Head of caudate nucleus (tissue), 42 donors: ENCODE results near the gene EWSR1.
A peak's percentile ranks its signal among the peaks of the same experiment; 100 is the strongest.

ENCODE experiments used
- DNase-seq, 42 donors: peaks; one replicate each; pipeline versions ENCODE4 v3.0.0 to v3.0.0-alpha.2; 2020 to 2021; ENCODE audit warnings: mixed read lengths in 7 of 42
- intact Hi-C: fragments of 100-400 bp; cut with DNase I; formaldehyde crosslinking; loops from one replicate; pipeline ENCODE4 v1.15.0; 2022

The EWSR1 gene

GRCh38 chr22:29328055-29328454 is 60.0 kb downstream of the EWSR1 start:
- intact Hi-C loops = no loop called here
- DNase-seq = no peak

- peak in 39 of 42 donors; percentile 29 to 89 (median 68) for DNase-seq
- intact Hi-C loops = no loop called here
Observed at GRCh38 chr22:29328566-29329500, 60.8 kb downstream of the EWSR1 start.

GRCh38 chr22:29329581-29329980 is 61.5 kb downstream of the EWSR1 start:
- DNase-seq = peak in 1 of 42 donors; percentile 15
- intact Hi-C loops = no loop called here

- no peak for DNase-seq
- intact Hi-C loops = no loop called here
Observed at GRCh38 chr22:29330291-29330690, 62.2 kb downstream of the EWSR1 start.

GRCh38 chr22:29330753-29331152 is 62.7 kb downstream of the EWSR1 start:
- peak in 16 of 42 donors; percentile 32 to 76 (median 59) for DNase-seq
- intact Hi-C loops = no loop called here

GRCh38 chr22:29331213-29331612 is 63.1 kb downstream of the EWSR1 start:
- DNase-seq = no peak
- intact Hi-C loops = no loop called here

GRCh38 chr22:29331658-29332300 is 63.7 kb downstream of the EWSR1 start:
- intact Hi-C loops = no loop called here

GRCh38 chr22:29332886-29333496 is 64.9 kb downstream of the EWSR1 start:
- intact Hi-C loops = no loop called here
- no peak for DNase-seq

More at GRCh38 chr22:29331658-29332300, 63.7 kb downstream of the EWSR1 start:
- no peak for DNase-seq

GRCh38 chr22:29334148-29334547 is 66.1 kb downstream of the EWSR1 start:
- DNase-seq = no peak
- intact Hi-C loops = no loop called here

GRCh38 chr22:29334696-29335344 is 66.8 kb downstream of the EWSR1 start:
- DNase-seq = peak in 5 of 42 donors; percentile 43 to 66 (median 57)
- intact Hi-C loops = no loop called here

GRCh38 chr22:29335656-29336055 is 67.6 kb downstream of the EWSR1 start:
- DNase-seq = no peak
- intact Hi-C loops = no loop called here

GRCh38 chr22:29336751-29337490 is 68.9 kb downstream of the EWSR1 start:
- DNase-seq = no peak

GRCh38 chr22:29337631-29338284 is 69.7 kb downstream of the EWSR1 start:
- no peak for DNase-seq
- intact Hi-C loops = no loop called here

More at GRCh38 chr22:29336751-29337490, 68.9 kb downstream of the EWSR1 start:
- intact Hi-C loops = no loop called here

- DNase-seq = peak in 8 of 42 donors; percentile 21 to 62 (median 50)
- intact Hi-C loops = no loop called here
Observed at GRCh38 chr22:29338398-29338797, 70.3 kb downstream of the EWSR1 start.

- no peak for DNase-seq
- intact Hi-C loops = no loop called here
Observed at GRCh38 chr22:29339381-29340235, 71.5 kb downstream of the EWSR1 start.

- intact Hi-C loops = no loop called here
- DNase-seq = no peak
Observed at GRCh38 chr22:29340566-29340965, 72.5 kb downstream of the EWSR1 start.
